ENCODE measurements around the gene SYNJ1. TPM values are rescaled to one million over a fixed set of nuclear protein-coding genes. Genes with fewer than 3 reads are reported as not detected.
"Not testable (repeated sequence)": the region's sequence is repeated elsewhere in the genome, so short reads cannot be mapped to it uniquely, and the experiment has no call there.

Gene SYNJ1
- total RNA-seq, 1 experiment from 2014 or later = 7.8 TPM

GRCh38 chr21:32612075-32612998 lies 115.5 kb downstream of the SYNJ1 start, which contains the start of gene CFAP298:
Gene CFAP298 (minus strand): TSS chr21:32612377. CDS start chr21:32612243, 134 bp downstream.
- peak; percentile 95 for DNase-seq (ENCODE audit: low read depth)

- DNase-seq (ENCODE audit: low read depth) = no peak
Observed at GRCh38 chr21:32611471-32611997, 116.3 kb downstream of the SYNJ1 start.

- DNase-seq (ENCODE audit: low read depth) = not testable (repeated sequence)
Observed at GRCh38 chr21:32610940-32611339, 116.9 kb downstream of the SYNJ1 start.

DNA sequence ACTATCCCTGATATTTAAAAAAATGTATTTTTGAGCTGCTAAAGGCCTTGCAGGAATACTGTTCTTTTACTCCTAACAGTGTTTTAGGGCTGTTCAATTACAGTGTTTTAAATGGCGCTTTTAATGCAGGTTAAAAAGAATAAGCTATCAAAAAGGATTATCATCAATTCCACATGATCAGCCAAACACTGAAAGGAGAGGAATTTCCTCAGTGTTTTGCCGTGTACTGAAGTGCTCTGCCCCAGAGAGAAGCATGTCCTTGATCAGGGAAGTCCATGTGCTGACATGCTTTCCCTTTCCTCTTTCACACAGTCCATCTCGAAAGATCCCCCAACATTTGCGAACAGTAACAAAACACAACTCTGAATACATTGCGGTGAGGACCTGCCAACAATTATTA lies 119.0 kb downstream of the SYNJ1 start:
- DNase-seq (ENCODE audit: low read depth) = no peak

- no peak for DNase-seq (ENCODE audit: low read depth)
Observed at GRCh38 chr21:32605469-32605868, 122.3 kb downstream of the SYNJ1 start.

DNA sequence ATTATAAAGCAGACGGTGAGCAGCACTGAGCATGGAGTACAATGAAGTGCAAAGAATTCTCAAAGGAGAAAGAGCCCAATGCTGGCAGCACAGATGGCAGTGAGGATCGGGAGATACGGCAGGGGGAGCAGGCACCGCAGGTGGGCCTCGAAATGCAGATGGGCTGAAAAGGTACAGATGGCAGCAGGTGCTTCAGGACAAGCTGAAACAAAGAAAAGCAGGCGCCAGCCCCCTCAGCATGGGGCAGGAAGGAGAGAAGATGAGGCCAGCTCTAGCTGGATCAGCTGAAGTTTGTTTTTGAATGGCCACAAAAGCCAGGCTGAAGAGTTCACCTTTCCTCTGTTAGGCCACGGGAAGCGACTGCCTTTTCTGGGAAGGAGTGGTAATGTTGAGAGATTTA lies 123.3 kb downstream of the SYNJ1 start:
- DNase-seq (ENCODE audit: low read depth) = no peak

- no peak for DNase-seq (ENCODE audit: low read depth)
Observed at GRCh38 chr21:32603131-32603530, 124.7 kb downstream of the SYNJ1 start.

DNA sequence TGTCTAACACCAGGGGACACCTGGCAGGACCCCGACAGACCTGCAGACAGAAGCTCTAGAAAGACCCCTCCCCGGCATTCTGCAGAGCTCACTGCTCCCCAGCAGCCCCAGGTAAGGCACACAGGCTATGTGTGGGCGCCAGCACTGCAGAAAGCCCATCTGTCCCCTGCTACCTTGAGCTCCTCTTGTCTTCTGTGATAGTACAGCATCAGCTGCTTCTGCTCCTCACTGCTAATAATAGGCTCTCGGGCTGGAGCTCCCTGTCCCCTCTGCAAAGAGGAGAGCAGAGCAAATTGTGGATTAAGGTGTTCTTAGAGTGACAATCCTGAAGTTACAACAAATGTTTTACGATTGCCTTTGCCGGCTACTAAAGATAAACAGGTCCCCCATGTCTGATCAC lies 125.7 kb downstream of the SYNJ1 start:
- DNase-seq (ENCODE audit: low read depth) = no peak

DNA sequence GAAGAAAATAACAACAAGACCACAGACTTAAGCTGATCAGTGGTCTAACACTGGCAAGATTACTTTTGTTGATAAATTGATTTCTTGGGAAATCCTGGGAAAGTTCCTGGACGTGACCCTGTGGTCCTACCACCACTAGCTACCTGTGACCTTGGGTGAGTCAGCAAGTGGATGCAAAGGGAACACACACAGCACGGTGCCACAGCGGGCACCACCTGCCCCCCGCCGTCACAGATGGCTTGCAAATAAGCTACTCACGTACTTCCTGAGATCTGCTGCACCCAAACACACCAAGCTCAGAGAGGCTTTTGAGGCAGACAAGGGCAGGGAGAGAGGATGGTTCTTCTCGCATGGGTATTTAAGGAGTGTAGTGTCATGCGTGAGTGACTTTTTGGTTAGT lies 128.3 kb downstream of the SYNJ1 start:
- DNase-seq (ENCODE audit: low read depth) = no peak

DNA sequence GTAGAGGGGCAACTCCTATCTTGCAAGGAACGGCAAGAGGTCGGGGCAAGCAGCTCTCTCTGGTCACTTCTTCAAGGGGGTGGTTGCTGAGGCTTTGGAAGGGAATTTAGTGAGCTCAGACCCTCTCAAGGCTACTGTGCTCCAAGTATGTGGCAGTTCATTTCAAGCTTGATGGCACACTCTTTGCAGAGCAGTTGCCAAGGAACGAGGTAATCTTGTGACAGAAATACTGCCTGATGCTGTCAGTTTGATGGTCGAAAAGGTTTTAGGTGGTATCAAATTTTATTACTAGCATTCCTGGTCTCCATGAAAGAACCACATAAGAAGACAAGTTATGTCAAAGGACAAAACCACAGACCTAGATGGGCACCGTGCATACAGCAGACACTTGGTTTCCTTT lies 128.7 kb downstream of the SYNJ1 start:
- no peak for DNase-seq (ENCODE audit: low read depth)

- DNase-seq (ENCODE audit: low read depth) = peak; percentile 98
Observed at GRCh38 chr21:32597205-32597604, 130.6 kb downstream of the SYNJ1 start.

- DNase-seq (ENCODE audit: low read depth) = no peak
Observed at GRCh38 chr21:32595431-32595830, 132.4 kb downstream of the SYNJ1 start.

- DNase-seq (ENCODE audit: low read depth) = no peak
Observed at GRCh38 chr21:32593690-32594089, 134.1 kb downstream of the SYNJ1 start.

- no peak for DNase-seq (ENCODE audit: low read depth)
Observed at GRCh38 chr21:32592929-32593502, 134.8 kb downstream of the SYNJ1 start.

DNA sequence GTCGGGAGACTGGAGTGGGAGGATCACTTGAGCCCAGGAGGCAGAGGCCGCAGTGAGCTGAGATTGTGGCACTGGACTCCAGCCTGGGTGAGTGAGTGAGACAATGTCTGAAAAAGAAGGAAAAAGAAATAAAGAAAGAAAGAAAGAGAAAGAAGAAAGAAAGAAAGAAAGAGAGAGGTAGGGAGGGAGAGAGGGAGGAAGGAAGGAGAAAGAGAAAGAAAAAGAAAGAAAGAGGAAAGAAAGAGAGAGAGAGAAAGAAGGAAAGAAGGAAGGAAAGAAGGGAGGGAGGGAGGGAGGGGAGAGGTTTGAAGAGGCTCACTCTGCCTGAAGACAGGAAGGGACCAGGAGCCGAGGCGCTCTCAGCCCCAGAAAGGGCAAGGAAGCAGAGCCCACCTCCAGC lies 137.7 kb downstream of the SYNJ1 start:
- no peak for DNase-seq (ENCODE audit: low read depth)

- no peak for DNase-seq (ENCODE audit: low read depth)
Observed at GRCh38 chr21:32587651-32588050, 140.2 kb downstream of the SYNJ1 start.

- no peak for DNase-seq (ENCODE audit: low read depth)
Observed at GRCh38 chr21:32587120-32587519, 140.7 kb downstream of the SYNJ1 start.

GRCh38 chr21:32585970-32586369 lies 141.8 kb downstream of the SYNJ1 start:
- DNase-seq (ENCODE audit: low read depth) = no peak

GRCh38 chr21:32585042-32585710 lies 142.6 kb downstream of the SYNJ1 start, which contains the start of gene TCP10L:
Gene TCP10L (minus strand): TSS chr21:32585523. CDS start chr21:32584304, 1,219 bp downstream.
- no peak for DNase-seq (ENCODE audit: low read depth)

DNA sequence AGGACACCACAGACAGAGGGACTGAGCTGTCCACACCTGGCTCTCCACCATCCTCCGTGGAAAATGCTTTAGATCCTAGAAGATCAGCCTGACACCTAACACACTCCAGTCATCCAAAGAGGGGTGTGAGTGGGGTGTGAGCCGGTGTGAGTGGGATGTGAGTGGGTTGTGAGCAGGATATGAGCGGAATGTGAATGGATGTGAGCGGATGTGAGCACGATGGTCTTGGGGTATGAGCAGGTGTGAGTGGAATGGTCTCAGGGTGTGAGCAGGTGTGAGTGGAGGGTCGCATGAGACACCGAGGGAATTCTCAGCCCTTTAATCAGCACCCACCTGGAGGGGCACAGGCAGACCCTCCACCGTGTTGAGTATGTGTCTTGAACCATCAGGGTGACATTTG lies 143.3 kb downstream of the SYNJ1 start:
- DNase-seq (ENCODE audit: low read depth) = no peak

DNA sequence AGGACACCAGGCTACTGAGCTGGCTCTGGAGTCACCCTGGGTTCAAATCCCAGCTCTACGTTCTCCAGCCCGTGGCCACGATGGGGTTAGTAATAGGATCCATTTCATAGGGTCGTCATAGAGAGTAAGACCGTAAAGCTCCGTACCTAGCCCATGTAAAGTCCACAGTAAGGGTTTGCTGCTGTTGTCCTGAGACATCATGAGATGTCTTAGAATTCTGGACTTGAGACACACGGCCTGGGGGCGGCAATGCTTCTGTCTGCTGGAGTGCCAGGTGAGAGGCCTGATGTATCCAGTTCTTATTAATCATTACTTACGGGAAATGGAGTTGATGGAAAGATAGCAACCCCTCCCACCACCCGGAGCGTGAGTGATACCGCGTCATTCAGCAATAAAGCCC lies 146.1 kb downstream of the SYNJ1 start:
- DNase-seq (ENCODE audit: low read depth) = no peak

DNA sequence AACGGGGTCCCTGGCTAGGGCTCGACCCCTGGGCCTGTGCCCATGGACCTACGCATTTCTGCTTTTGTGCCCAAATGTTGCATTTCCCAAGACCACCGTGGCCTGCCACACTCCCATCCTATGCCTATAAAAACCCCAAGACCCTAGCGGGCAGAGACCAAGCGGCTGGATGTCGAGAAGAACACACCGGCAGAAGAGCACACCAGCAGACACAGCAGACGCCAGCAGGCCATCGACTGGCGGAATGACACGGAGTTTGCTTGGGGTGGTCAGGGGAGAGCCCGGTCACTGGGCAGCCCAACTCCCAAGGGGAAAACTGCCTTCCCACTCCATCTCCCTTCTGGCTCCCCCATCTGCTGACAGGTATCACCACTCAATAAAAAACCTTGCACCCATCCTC lies 146.9 kb downstream of the SYNJ1 start:
- no peak for DNase-seq (ENCODE audit: low read depth)

Measured in HT1080 (cell line).